ENCODE results near the gene NRAP.

DNA sequence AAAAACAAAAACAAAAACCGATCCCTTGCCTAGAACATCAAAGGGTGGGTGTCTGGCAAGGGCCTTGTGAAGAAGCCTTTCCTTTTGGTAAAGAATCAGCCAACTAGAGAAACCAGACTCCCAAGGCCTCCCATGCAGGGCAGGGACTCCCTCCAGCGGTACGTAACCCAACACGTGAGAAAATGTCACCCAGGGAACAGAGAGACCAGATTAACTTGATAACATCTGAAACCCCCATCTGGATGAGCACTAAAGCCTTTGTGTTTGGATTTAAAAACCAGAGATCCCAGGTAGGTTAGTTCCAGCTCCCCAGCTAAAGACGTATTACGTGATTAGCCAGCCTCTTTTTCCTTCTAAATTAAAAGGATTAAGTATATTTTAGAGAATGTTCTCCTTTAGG, 114.0 kb downstream of the NRAP start:
- TF ChIP-seq CTCF (IDR thresholded peaks at IDR 0.05; ENCODE audit: poor library complexity), result no peak
- no peak for TF ChIP-seq EZH2 (IDR thresholded peaks at IDR 0.05; ENCODE audit: borderline replicate concordance)

Measured in hepatocyte (in vitro differentiated cells).